ENCODE results near the gene EPC2. TPM values are rescaled to one million over a fixed set of nuclear protein-coding genes. Genes with fewer than 3 reads are reported as not detected.

The EPC2 gene
- total RNA-seq, 4 donors from 2014 or later, result 13.1 to 21.8 (median 14.6) TPM

DNA sequence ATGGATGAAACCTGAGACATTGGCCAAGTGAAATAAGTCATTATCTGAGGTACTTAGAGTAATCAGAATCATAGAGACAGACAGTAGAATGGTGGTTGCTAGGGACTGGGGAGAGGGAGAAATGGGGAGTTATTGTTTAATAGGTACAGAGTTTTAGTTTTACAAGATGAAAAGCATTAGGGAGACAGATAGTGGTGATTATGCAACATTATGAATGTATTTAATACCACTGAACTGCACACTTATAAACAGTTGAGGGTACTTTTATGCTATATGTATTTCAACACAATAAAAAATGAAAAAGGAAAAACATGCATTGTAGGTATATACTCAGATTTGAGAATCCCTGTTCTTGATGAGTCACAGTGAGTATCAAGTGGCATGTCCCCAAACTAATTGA, 59.7 kb downstream of the EPC2 start:
- no peak for TF ChIP-seq POLR2A (IDR thresholded peaks at IDR 0.05)
- no peak for TF ChIP-seq CTCF (IDR thresholded peaks at IDR 0.05 in 4 of 5, conservative IDR thresholded peaks at IDR 0.05 in 1 of 5)
- in situ Hi-C loops (cut with MboI; ENCODE audit: low sequenced_read_pairs in 4 of 4) (no loop called here), intact Hi-C loops (cut with DNase I; ENCODE audit: low total_unique reads) (no loop called here)
- H3K27me3 ChIP-seq, result no peaks in the 10 kb centered on the region
- no peak for ATAC-seq
- H3K4me1 ChIP-seq, result no peaks in the 10 kb centered on the region
- no peak overlapping the region for H3K27ac ChIP-seq
- H3K36me3 ChIP-seq, result no peaks in the 10 kb centered on the region
- no peak for DNase-seq
- peaks cover 0 to 20% (median 5%) of the 10 kb centered on the region in 3 donors for H3K9me3 ChIP-seq
- no peak overlapping the region for H3K4me3 ChIP-seq

DNA sequence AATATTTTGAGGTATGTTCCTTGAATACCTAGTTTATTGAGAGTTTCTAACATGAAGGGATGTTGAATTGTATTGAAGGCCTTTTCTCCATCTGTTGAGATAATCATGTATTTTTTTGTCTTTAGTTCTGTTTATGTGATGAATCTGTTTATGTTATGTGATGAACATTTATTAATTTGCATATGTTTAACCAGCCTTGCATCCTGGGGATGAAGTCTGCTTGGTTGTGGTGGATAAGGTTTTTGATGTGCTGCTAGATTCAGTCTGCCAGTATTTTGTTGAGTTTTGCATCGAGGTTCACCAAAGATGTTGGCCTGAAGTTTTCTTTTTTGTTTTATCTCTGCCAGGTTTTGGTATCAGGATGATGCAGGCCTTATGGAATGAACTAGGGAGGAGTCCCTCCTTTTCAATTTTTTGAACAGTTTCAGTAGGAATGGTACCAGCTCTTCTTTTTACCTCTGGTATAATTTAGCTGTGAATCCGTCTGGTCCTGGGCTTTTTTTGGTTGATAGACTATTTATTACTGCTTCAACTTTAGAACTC, 71.9 kb downstream of the EPC2 start:
- in situ Hi-C loops (cut with MboI; ENCODE audit: low sequenced_read_pairs in 4 of 4), result no loop called here
- no peak for TF ChIP-seq POLR2A (IDR thresholded peaks at IDR 0.05)
- H3K36me3 ChIP-seq, result no peaks in the 10 kb centered on the region

DNA sequence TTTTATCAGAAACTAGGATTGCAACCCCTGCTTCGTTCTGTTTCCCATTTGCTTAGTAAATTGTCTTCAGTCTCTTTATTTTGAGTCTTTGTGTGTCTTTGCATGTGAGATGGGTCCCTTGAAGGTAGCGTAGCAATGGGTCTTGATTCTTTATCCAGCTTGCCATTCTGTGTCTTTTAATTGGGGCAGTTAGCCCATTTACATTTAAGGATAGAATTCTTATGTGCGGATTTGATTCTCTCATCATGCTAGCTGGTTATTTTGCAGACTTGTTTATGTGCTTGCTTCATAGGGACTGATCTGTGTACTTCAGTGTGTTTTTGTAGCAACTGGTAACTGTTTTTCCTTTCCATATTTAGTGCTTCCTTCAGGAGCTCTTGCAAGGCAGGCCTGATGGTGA, 73.5 kb downstream of the EPC2 start:
- DNase-seq (no peak), ATAC-seq (no peak)
- intact Hi-C loops (cut with DNase I; ENCODE audit: low total_unique reads) (loop anchor here (5.0 kb wide), 1 partner anchor 41 kb away; no protein-coding TSS in a partner anchor), in situ Hi-C loops (cut with MboI; ENCODE audit: low sequenced_read_pairs in 4 of 4) (no loop called here)
- no peak overlapping the region for H3K27ac ChIP-seq
- H3K4me3 ChIP-seq, result no peak overlapping the region
- no peak for TF ChIP-seq POLR2A (IDR thresholded peaks at IDR 0.05)
- no peak for TF ChIP-seq CTCF (IDR thresholded peaks at IDR 0.05 in 4 of 5, conservative IDR thresholded peaks at IDR 0.05 in 1 of 5)
- no peaks in the 10 kb centered on the region for H3K36me3 ChIP-seq
- H3K4me1 ChIP-seq, result peaks cover 31 to 39% of the 10 kb centered on the region in 2 donors
- H3K9me3 ChIP-seq, result no peaks in the 10 kb centered on the region
- H3K27me3 ChIP-seq, result no peaks in the 10 kb centered on the region

More for the DNA sequence above, 71.9 kb downstream of the EPC2 start:
- Histone ChIP-seq H3K27ac (no peak overlapping the region), H3K27me3 (no peaks in the 10 kb centered on the region), H3K4me3 (no peak overlapping the region), H3K9me3 (no peaks in the 10 kb centered on the region), H3K4me1 (peaks cover 19 to 24% of the 10 kb centered on the region in 2 donors)
- intact Hi-C loops (cut with DNase I; ENCODE audit: low total_unique reads), result loop anchor here (5.0 kb wide), 1 partner anchor 39 kb away; no protein-coding TSS in a partner anchor
- DNase-seq (no peak), ATAC-seq (no peak)

GRCh38 chr2:148719195-148719749, 74.7 kb downstream of the EPC2 start:
- ATAC-seq (no peak), DNase-seq (no peak)
- in situ Hi-C loops (cut with MboI; ENCODE audit: low sequenced_read_pairs in 4 of 4), result no loop called here
- Histone ChIP-seq H3K36me3 (no peaks in the 10 kb centered on the region), H3K4me1 (peaks cover 31 to 45% of the 10 kb centered on the region in 2 donors), H3K27me3 (no peaks in the 10 kb centered on the region), H3K9me3 (no peaks in the 10 kb centered on the region), H3K4me3 (no peak overlapping the region), H3K27ac (peak overlapping the region in 1 of 4 donors; percentile 13)
- intact Hi-C loops (cut with DNase I; ENCODE audit: low total_unique reads), result loop anchor here (5.0 kb wide), 1 partner anchor 42 kb away; no protein-coding TSS in a partner anchor
- TF ChIP-seq POLR2A (IDR thresholded peaks at IDR 0.05) (no peak), CTCF (IDR thresholded peaks at IDR 0.05 in 4 of 5, conservative IDR thresholded peaks at IDR 0.05 in 1 of 5) (no peak)

- Histone ChIP-seq H3K4me1 (peaks cover 31 to 45% of the 10 kb centered on the region in 2 donors), H3K27ac (peak overlapping the region in 1 of 4 donors; percentile 13), H3K36me3 (no peaks in the 10 kb centered on the region), H3K27me3 (no peaks in the 10 kb centered on the region), H3K9me3 (no peaks in the 10 kb centered on the region), H3K4me3 (peak overlapping the region in 2 of 4 donors; percentile 32 to 53)
- intact Hi-C loops (cut with DNase I; ENCODE audit: low total_unique reads) (loop anchor here (2.0 to 5.0 kb wide), 2 partner anchors 43 to 75 kb away; partner anchors contain the start of gene EPC2), in situ Hi-C loops (cut with MboI; ENCODE audit: low sequenced_read_pairs in 4 of 4) (no loop called here)
- DNase-seq (no peak), ATAC-seq (peak in 1 of 2 donors; percentile 55)
- TF ChIP-seq CTCF (IDR thresholded peaks at IDR 0.05 in 4 of 5, conservative IDR thresholded peaks at IDR 0.05 in 1 of 5), result no peak
- no peak for TF ChIP-seq POLR2A (IDR thresholded peaks at IDR 0.05)
Measured at GRCh38 chr2:148719941-148720436, 75.4 kb downstream of the EPC2 start.
